ENCODE data around the gene APBA2. TPM values are rescaled to one million over a fixed set of nuclear protein-coding genes. Genes with fewer than 3 reads are reported as not detected.

The APBA2 gene
- total RNA-seq, 4 donors from 2014 or later = 2.3 to 15.0 (median 4.6) TPM; not detected in 1

DNA sequence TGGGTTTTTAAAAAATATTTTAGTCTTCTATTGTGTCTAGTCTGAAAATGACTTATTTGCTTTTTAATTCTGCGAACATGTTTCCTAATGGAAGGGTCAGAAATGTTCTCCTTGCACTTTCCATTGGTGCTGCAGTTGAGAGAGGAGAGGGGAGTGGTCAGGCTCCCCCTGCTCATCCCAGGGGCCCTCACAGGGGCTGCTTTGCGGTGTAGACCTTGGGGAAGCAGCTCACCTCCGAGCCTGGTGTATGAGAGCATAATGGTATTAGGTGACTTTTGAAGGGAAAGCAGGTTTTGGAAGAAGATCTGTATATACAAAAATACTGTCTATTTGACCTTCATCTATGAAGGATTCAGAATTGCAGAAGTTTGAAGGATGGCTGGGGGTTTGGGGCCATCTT, 28.3 kb downstream of the APBA2 start:
- no peak overlapping the region for H3K27ac ChIP-seq
- DNase-seq = no peak
- intact Hi-C loops (cut with DNase I; ENCODE audit: low total_unique reads) = no loop called here
- H3K9me3 ChIP-seq = no peaks in the 10 kb centered on the region
- H3K36me3 ChIP-seq = no peaks in the 10 kb centered on the region
- TF ChIP-seq, protein P1, sequence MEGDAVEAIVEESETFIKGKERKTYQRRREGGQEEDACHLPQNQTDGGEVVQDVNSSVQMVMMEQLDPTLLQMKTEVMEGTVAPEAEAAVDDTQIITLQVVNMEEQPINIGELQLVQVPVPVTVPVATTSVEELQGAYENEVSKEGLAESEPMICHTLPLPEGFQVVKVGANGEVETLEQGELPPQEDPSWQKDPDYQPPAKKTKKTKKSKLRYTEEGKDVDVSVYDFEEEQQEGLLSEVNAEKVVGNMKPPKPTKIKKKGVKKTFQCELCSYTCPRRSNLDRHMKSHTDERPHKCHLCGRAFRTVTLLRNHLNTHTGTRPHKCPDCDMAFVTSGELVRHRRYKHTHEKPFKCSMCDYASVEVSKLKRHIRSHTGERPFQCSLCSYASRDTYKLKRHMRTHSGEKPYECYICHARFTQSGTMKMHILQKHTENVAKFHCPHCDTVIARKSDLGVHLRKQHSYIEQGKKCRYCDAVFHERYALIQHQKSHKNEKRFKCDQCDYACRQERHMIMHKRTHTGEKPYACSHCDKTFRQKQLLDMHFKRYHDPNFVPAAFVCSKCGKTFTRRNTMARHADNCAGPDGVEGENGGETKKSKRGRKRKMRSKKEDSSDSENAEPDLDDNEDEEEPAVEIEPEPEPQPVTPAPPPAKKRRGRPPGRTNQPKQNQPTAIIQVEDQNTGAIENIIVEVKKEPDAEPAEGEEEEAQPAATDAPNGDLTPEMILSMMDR (IDR thresholded peaks at IDR 0.05) = no peak
- no peak for TF ChIP-seq POLR2A (IDR thresholded peaks at IDR 0.05)
- no peaks in the 10 kb centered on the region for H3K27me3 ChIP-seq
- no peaks in the 10 kb centered on the region for H3K4me1 ChIP-seq
- H3K4me3 ChIP-seq = no peak overlapping the region

DNA sequence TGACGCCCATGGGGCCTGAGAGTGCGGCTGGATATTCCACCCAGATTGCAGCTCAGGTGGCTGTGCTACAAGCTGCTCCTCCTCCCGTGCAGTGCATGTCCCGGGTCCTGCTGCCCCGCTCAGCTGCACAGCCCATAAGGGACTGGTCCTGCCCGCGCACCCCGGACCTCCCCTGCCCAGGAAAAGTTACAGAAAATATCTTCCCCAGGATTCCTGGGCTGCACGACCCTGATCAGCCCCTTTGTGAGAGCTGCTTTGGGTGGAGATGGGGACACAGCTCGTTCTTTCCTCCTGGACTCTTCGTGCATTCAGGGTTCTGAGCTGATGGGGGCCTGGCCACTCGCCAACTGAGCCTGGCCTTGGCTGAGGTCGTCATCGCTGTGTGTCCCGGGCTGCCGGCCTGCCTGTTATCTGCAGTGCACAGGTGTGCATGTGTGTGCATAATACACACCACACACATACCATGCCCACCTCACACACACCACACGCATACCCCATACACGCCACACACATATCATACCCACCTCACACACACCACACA, 28.8 kb downstream of the APBA2 start:
- no peak overlapping the region for H3K27ac ChIP-seq
- H3K4me3 ChIP-seq = no peak overlapping the region
- H3K27me3 ChIP-seq = no peaks in the 10 kb centered on the region
- no peaks in the 10 kb centered on the region for H3K36me3 ChIP-seq
- TF ChIP-seq, protein P1 (IDR thresholded peaks at IDR 0.05) = no peak
- no peak for TF ChIP-seq POLR2A (IDR thresholded peaks at IDR 0.05)
- H3K9me3 ChIP-seq = no peaks in the 10 kb centered on the region
- no peak for DNase-seq
- no peaks in the 10 kb centered on the region for H3K4me1 ChIP-seq
- intact Hi-C loops (cut with DNase I; ENCODE audit: low total_unique reads) = no loop called here

GRCh38 chr15:28915041-28915810, 29.5 kb downstream of the APBA2 start:
- Histone ChIP-seq H3K36me3 (no peaks in the 10 kb centered on the region), H3K4me1 (no peaks in the 10 kb centered on the region), H3K9me3 (no peaks in the 10 kb centered on the region), H3K4me3 (no peak overlapping the region), H3K27me3 (no peaks in the 10 kb centered on the region), H3K27ac (no peak overlapping the region)
- intact Hi-C loops (cut with DNase I; ENCODE audit: low total_unique reads) = no loop called here
- DNase-seq = no peak
- no peak for TF ChIP-seq POLR2A (IDR thresholded peaks at IDR 0.05)
- TF ChIP-seq, protein P1 (IDR thresholded peaks at IDR 0.05) = no peak

GRCh38 chr15:28915935-28916334, 30.2 kb downstream of the APBA2 start:
- DNase-seq = no peak
- Histone ChIP-seq H3K4me3 (no peak overlapping the region), H3K9me3 (no peaks in the 10 kb centered on the region), H3K27ac (no peak overlapping the region), H3K4me1 (no peaks in the 10 kb centered on the region), H3K36me3 (no peaks in the 10 kb centered on the region), H3K27me3 (no peaks in the 10 kb centered on the region)
- TF ChIP-seq, protein P1 (IDR thresholded peaks at IDR 0.05) = no peak
- no peak for TF ChIP-seq POLR2A (IDR thresholded peaks at IDR 0.05)
- intact Hi-C loops (cut with DNase I; ENCODE audit: low total_unique reads) = no loop called here

DNA sequence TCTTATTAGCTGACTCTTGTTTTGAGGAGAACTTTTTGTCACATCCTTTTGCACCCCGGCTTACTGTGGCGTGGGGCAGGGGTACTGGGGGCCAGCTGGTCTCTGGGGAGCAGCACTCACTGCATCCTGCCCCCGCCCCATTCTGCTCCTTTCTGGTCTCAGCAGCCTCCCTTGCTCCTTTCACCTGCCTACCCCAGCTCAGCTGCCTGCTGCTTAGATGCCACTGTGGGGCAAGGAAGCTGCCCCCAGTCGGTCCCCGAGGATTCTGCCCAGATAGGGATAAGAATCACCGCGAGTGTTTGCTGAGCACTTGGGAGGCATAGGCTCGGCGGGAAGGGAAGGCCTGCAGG, 32.0 kb downstream of the APBA2 start:
- Histone ChIP-seq H3K4me3 (no peak overlapping the region), H3K4me1 (no peaks in the 10 kb centered on the region), H3K27me3 (no peaks in the 10 kb centered on the region), H3K9me3 (no peaks in the 10 kb centered on the region), H3K36me3 (no peaks in the 10 kb centered on the region), H3K27ac (no peak overlapping the region)
- DNase-seq = no peak
- TF ChIP-seq POLR2A (IDR thresholded peaks at IDR 0.05) = no peak
- TF ChIP-seq, protein P1 (IDR thresholded peaks at IDR 0.05) = no peak
- intact Hi-C loops (cut with DNase I; ENCODE audit: low total_unique reads) = no loop called here
